ENCODE data around the gene PRR36. TPM values are rescaled to one million over a fixed set of nuclear protein-coding genes. Genes with fewer than 3 reads are reported as not detected.
A peak's percentile ranks its signal among the peaks of the same experiment; 100 is the strongest.
"Not testable (repeated sequence)": the region's sequence is repeated elsewhere in the genome, so short reads cannot be mapped to it uniquely, and the experiment has no call there.

PRR36 gene
- total RNA-seq (2014; rRNA removed; shearing (Covaris generic)) = 0.43 TPM in 1 of 2 replicates, not detected in the other
- 0.43 TPM in 1 of 2 replicates, not detected in the other for polyA plus RNA-seq (2014; cell fraction: nucleus; rRNA removed)

DNA sequence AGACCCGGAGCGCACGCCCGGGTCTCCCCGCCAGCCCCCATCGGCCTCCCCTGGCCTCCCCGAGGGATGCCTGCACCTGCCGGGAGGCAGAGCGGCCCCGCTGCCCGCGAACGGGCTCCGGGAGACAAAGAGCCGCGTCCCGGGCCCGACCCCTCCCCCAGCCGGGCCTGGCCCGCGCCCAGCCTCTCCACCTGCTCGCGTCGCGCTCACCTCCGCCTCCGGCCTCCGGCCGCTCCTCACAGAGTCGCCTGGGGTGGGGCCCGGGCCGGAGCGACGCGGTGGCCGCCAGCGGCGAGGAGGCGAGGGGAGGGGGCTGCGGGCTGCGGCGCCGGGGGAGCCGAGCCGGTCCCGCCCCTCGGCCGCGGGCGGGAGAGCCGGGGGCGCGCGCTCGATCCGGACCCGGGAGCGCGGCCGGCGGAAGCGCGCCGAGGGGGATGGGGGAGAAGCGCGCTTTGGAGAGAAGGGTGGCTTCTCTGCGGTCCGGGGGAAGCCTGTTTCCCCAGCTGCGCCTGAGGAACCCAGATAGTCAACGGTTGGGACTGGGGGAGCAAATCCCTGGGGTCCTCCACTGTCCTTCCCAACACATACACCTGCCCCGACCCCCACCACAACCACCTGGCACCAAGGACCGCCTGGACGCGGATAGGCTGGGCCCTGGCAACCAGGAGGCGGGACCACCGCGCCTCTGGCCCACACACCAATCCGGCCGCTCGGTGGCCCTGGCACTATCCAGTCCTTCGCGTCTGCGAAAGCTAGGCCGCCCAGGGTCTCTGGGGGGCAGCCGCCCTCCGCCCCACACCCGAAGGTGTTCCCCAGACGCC, at the start of gene PRR36:
Gene PRR36 (minus strand): TSS at position 315 of the 821 bp plus-strand sequence. CDS start 701 bp downstream, outside the sequence.
- DNase-seq (ENCODE audit: extremely low read depth, low read depth) = no peak

DNA sequence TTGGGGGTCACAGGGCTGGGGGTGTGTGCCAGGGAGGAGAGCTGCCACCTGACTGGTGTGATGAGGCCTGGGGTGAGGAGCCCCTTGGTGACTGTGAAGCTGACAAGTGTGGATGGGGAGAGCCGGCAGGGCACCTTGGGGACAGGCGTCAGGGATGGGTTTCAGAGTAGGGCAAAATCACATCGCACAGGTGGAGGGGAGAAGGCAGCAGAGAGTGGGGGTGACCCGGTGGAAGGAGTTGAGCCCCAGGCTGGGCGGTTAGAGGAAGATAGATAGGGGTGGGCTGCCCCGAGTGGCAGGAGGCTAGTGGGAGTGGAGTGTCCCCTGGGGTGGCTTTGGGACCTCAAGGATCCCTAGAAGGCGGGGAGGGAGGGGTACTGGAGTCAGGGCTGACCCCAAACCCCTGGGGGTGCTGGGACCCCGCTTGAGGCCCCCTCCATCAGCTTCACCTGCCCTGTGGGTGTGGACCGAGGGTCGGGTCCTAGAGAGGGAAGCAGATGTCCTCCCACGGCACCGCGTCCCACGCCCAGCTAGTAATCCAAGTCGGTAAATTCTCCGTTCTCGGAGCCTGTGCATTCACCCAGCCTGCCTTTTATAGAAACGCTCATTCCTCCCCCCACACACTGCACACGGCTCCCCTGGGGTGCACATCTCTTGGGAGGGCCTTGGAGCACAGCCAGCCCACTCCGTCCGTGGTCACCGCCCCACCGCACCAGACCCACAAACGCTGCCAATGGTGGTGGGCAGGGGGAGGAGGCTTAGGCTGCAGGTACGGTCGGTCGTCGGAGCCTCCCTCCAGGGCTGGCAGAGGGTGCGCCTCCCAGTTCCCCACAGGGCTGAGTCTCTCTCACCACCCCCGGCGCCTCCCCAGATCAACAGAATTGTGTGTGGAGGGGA, 49.4 kb upstream of the PRR36 start:
- DNase-seq (ENCODE audit: extremely low read depth, low read depth) = no peak

DNA sequence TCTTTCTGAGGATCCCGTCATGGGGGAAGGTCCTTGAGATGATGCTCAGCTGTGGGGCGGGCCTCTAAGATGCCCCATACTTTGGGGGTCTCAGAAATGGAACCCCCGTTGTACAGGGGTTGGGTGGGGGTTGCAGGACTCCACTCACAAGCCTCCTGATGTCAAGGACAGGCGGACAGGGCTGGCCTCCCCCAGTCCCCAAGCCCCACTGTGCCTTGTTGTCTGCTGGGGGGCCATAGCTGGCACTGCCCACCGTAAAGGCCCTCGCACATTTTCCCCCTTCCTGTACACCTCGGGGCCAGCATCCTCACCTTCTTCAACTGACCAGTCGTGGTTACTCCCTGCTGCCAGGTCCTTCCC, 48.6 kb upstream of the PRR36 start:
- no peak for DNase-seq (ENCODE audit: extremely low read depth, low read depth)

DNA sequence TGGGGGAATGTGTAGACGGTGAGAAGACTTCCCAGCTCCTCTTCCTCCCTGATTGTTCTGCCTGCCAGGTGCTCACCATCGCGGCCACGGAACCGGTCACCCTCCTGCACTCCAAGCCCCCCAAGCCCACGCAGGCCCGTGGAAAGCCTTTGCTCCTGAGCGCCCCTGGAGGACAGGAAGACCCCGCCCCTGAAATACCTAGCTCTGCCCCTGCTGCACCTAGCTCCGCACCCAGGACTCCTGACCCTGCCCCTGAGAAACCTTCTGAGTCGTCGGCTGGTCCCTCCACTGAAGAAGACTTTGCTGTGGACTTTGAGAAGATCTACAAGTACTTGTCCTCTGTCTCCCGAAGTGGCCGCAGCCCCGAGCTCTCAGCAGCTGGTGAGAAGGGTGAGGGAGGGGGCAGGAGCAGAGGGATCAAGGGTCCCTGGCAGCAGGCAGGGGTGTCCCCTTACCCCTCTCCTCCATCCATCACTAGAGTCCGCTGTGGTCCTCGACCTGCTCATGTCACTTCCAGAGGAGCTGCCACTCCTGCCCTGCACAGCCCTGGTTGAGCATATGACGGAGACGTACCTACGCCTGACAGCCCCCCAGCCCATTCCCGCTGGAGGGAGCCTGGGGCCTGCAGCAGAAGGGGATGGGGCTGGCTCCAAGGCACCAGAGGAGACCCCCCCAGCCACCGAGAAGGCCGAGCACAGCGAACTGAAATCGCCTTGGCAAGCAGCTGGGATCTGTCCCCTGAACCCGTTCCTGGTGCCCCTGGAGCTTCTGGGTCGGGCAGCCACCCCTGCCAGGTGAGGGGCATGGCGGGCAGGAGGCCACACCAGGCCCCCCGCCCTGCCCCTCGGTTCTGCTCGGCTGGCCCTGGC, 48.0 kb upstream of the PRR36 start:
- DNase-seq (ENCODE audit: extremely low read depth, low read depth) = no peak

DNA sequence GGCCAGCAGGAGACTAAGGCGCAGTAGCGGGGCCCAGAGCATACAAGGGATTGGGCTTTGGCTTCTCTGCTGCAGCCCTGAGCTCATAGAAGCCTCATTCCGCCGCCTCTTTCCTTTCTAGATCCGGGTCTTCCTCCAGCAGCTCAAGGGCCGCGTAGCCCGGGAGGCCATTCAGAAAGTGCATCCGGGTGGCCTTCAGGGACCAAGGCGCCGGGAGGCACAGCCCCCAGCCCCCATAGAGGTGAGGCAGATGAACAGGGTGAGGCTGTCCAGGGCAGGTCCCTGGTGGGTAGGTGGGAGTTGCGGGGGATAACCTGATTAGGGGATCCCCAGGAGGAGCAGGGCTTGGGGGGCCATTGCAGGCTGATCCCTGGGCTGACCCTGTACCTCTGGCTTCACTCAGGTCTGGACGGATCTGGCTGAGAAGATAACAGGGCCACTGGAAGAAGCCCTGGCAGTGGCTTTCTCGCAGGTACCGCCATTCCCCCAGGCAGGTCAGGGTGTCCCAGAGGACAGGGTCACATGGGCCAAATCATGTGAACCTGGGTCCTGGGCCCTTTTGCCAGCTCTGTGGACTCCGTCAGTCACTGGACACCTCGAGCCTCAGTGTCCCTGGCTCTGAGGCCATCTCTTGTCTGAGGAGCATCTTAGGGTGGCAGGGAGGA, 47.2 kb upstream of the PRR36 start:
- no peak for DNase-seq (ENCODE audit: extremely low read depth, low read depth)

DNA sequence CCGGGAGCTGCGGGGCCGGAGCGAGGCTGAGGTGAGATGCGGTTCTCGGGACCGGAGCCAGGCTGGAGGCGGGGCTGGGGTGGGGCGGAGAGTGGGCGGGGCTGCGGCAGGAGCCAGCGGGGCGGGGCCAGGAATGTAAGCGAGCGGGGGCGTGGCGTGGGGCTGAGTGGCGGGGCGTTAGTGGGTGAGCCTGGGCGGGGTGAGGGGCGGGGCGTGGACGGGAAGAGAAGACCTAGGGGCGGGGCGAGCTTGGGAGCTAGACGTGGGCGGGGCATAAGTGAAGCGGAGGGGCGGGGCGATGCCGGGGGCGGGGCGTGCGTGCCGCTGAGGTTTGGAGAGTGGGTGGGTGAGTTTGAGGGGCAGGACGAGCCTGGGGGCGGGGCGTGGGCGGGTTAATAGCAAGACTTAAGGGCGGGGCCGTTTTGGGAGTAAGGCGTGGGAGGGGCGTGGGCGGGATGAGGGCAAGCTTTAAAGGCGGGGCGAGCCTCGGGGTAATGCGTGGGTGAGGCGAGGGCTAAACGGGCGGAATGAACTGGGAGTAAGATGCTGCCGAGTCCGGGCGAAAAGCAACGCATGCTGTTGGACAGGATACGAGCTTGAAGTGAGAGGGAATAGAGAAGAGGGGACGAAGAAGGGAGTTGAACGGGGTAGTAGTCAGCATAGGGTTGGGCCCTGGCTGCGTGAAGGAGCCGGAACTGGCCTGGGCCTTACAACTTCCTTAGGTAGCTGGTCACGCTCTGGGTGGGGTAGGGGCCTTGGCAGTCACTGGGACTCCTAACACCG, 46.5 kb upstream of the PRR36 start:
- DNase-seq (ENCODE audit: extremely low read depth, low read depth) = peak; percentile 92

DNA sequence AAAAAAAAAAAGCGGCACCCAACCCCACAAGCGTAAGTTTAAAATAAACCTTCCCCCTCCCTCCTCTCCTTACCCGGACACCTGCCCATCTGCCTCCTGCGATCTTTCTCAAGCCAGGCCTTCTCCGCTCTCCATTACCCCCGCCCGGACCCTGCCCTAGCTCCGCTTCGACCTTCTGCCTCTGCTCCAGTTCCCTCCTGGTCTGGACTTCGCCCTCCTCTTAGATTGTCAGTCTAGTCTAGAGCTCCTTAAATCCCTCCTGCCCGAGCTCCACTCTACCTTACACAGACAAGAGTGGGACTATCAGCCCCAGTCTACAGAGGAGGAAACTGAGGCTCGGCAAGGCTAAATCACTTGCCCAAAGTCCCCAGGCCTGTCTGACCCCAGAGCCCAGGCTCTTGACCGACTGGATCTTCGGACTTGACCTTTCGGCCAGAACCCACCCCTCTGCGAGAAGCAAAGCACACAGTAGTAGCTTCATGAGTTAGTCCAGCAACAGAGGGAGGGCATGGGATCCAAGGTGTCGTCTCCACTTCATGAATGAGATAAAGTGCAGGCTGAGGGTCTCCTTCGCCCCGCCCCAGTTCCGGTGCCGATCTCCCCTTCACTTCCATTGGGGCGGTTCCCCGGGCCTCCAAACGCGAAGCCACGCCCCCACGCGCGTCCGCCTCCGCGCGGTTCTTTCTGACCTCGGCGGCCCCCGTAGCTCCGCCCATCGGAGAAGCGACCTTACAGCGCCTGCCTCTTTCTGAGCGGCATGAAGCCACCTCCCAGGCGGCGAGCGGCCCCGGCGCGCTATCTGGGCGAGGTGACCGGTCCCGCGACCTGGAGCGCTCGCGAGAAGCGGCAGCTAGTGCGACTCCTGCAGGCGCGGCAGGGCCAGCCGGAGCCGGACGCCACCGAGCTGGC, 45.7 kb upstream of the PRR36 start, which contains the start of gene SNAPC2:
Gene SNAPC2 (plus strand): TSS at position 729 of the 909 bp plus-strand sequence. CDS start 29 bp downstream, at position 758.
- peak; percentile 83 for DNase-seq (ENCODE audit: extremely low read depth, low read depth)

DNA sequence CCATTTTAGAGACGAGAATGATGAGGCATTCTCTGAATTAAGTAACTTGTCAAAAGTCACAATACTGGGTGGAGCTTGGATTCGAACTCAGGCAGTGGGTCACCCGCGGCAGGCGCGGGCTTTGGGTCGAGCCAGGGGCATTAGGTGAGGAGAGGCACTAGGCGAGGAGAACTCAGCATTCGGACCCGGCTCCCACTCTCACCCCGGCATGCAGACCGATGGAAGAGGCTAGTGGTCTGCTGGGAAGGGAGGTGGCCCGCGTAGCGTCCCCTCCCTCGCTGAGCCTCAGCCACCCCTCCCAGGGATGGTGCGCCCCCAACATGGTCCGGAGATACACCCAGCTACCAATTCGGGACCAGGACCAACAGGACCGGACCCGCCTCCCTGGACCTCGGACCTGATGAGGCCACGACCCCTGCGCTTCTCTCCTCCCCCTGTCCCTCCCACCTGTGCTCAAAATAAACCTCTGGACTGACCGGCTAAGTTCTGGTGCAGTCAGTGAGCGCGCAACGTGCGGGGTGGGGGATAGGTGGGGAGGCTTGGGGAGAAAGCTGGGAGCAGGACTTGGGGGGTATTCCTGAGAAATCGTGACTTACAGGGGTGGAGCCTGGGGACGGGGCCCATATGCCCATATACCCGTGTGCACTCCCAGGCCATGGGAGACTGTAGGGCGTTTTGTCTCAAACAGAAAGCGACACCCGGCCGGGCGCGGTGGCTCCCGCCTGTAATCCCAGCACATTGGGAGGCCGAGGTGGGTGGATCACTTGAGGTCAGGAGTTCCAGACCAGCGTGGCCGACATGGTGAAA, 44.6 kb upstream of the PRR36 start:
- no peak for DNase-seq (ENCODE audit: extremely low read depth, low read depth)

DNA sequence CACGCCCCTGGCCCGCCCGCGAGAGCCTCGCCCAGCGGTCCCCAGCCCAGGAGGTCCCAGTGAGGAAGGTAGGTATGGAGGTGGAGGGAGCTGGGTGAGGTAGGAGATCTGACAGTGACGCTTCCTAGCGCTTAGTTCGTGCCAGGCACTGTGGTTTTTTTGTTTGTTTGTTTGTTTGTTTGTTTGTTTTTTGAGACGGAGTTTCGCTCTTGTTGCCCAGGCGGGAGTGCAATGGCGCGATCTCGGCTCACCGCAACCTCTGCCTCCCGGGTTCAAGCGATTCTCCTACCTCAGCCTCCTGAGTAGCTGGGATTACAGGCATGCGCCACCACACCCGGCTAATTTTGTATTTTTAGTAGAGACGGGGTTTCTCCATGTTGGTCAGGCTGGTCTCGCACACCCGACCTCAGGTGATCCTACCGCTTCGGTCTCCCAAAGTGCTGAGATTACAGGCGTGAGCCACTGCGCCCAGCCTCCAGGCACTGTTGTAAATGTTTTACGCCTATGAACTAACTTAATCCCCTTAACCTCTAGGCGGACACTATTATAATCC, 43.9 kb upstream of the PRR36 start:
- DNase-seq (ENCODE audit: extremely low read depth, low read depth) = not testable (repeated sequence)

DNA sequence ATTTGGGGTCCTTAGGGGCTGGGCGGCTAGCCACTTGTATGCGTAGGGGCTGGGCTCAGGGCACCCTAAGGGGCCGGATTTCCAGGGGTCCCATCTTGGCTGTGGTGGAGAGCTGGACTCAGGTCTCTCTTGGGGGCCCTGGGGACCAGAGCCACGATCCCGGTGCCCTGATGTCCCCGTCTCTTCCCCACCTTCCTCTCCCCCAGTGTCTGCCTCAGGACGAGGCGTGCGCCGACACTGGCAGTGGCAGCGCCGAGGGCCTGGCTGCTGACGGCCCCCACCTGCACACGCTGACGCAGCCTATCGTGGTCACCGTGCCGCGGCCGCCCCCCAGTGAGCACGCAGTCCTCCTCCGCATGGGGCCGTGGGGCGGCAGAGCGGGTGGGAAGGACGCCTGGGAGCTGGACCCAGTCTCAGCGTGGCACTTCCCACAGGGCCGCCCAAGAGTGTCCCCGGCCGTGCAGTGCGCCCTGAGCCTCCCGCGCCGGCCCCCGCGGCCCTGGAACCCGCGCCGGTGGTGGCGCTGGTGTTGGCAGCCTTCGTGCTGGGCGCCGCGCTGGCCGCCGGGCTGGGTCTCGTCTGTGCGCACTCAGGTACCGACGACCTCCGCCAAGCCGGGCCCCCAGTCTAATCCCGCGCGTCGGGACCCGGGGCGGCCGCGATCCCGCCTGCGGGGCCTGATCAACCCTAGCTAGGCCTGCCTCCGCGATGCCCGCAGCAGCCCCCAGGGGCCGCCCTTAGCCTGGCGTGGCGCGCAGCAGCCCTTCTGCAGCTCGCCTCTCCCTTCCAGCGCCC, 43.3 kb upstream of the PRR36 start:
- DNase-seq (ENCODE audit: extremely low read depth, low read depth) = peak; percentile 51

DNA sequence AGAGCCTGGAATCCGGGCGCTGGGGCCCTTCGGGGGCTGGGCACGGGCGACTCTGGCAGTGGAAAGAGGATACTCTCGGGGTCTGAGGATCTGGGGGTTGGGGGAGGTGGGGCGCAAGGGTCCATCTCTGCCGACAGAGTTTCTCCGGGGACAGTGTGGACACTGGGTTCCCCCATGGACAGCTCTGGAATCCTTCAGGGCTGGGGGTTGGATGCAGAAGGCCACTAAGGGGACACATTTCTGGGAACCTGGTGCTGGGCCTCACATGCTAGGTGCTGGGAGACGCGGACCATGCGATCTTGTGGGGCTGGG, 42.7 kb upstream of the PRR36 start:
- DNase-seq (ENCODE audit: extremely low read depth, low read depth) = no peak

DNA sequence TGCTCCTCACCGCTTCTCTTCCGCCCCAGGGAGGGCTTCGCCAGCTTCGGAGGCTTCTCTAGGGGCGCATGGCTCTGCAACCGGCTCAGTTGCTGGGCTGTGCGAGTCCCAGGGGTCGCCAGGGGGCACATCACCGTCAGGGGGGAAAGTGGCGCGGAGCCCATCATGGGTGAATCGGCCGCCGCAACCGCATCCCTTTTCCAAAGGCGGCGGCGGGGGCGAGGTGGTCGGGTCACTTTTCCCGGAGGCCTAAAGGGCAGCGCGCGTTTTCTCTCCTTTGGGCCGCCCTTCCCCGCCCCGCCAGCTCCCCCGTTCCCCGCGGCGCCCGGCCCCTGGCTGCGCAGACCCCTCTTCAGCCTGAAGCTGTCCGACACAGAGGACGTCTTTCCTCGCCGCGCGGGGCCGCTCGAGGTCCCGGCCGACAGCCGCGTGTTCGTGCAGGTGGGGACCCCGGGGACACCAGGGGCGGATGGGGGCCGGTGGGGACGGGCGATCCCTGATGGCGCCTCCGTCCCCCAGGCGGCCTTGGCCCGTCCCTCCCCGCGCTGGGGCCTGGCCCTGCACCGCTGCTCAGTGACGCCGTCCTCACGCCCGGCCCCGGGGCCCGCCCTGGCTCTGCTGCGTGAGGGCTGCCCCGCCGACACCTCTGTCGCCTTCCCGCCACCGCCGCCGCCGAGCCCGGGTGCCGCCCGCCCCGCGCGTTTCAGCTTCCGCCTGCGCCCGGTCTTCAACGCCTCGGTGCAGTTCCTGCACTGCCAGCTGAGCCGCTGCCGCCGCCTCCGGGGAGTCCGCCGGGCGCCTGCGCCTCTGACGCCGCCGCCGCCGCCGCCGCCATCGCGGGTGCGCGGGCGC, 42.1 kb upstream of the PRR36 start:
- DNase-seq (ENCODE audit: extremely low read depth, low read depth) = no peak

DNA sequence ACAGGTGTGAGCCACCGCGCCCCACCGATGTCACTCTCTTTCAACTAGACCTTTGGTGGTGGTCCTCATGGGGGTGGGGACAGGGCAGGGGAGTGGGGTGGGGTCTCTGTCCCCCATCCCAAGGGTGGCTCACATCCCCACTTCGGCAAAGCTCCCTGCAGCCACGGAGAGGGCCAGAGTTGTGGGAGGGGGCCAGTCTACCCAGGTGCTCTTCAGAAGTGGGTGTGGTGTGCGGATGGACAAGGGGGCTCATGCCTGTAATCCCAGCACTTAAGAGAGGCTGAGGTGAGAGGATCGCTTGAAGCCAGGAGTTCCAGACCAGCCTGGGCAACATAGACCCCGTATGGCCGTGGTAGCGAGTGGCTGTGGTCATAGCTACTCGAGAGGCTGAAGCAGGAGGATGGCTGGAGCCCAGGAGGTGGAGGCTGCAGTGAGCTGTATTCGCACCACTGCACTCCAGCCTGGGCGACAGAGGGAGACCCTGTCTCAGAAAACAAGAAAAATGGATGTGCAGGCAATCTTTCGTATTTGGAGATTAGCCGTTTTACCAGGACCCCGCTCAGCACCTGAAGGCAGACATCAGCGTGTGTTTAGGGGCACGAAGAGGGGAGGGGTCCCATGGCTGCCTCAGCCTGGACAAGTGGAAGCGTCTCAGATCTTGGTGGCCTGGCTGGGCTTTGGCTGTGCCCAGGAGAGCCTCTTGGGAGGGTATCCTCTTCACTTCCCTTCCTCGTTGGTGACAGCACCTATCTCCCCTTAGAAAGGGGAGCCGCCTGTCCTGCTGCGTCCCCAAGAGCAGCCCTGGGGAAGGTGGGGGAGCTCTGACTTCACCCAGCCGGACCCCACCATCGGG, 41.3 kb upstream of the PRR36 start:
- no peak for DNase-seq (ENCODE audit: extremely low read depth, low read depth)

DNA sequence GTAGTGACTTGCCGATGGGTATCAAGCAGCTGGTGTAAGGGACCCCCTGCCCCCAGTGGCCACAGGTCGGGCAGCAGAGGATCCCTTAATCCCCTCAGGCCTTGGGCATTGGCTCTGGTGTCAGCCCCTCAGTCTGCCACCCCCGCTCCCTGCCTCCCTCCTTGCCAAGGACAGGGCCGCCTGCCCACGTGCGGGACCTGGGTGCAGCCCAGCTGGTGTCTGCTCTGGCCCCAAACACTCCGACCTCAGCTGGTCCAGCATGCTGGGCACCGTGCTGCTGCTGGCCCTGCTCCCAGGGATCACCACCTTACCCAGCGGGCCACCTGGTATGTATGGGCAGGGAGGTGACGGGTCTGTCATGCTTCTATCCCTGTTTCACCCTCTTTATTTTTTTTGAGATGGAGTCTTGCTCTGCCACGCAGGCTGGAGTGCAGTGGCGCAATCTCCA, 40.4 kb upstream of the PRR36 start, which contains the start of gene TGFBR3L:
Gene TGFBR3L (plus strand): TSS at position 233 of the 448 bp plus-strand sequence.
- DNase-seq (ENCODE audit: extremely low read depth, low read depth) = no peak
